A549 treated with AZD2906 at 1 μM for 4 hours (cell line): Measurements from ENCODE around the gene CYP46A1. TPM values are rescaled to one million over a fixed set of nuclear protein-coding genes. Genes with fewer than 3 reads are reported as not detected.

Source experiments
- total RNA-seq: library from RNA; stranded (reverse); fragments of 200-300 nt; extraction: Qiagen RNA extraction; gene quantifications from 5 replicates; pipeline ENCODE4 v1.2.3, GENCODE V29; 2022

CYP46A1 gene
- total RNA-seq = 0.09 to 0.20 TPM (median 0.17 TPM) in 5 replicates

DNA sequence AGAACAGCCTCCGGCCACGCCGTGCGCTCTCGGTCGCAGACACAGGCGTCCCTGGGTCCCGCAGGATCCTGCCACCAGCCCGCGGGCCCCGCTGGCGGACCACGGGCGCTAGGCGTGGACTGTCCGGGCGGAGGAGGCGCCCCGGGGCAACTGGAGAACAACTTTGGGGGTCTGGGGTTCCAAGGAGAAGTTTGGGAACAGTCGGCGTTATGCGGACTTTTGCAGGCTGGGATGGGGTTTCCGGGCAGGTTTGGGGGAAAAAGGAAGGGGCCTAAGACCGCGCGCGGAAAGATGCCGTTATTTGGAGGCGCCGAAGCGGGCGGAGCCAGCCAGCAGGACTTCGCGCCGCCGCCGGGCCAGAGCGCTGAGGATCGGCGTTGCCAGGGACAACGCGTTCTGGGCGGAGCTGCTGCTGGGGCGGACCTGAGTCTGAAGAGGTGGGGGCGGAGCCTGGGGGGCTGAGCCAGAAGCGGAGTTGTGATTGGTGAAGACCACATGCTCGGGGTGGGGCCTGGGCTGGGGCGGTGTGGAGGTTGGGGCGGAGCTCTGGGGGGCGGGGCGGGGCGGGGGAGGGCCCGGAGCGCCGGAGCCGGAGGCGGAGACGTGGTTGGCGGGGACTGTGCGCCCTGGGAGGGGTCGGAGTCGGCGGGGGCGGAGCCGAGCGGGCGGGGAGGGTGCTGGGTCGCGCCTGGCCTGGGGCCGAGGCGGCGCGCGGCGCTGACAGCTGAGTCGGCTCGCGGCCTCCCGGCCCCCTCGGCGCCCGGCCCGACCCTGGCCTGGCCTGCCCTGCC is at the start of gene CYP46A1:
CYP46A1 (plus strand) TSS at position 680 of the 791 bp plus-strand sequence. CDS start 120 bp downstream, outside the sequence.

DNA sequence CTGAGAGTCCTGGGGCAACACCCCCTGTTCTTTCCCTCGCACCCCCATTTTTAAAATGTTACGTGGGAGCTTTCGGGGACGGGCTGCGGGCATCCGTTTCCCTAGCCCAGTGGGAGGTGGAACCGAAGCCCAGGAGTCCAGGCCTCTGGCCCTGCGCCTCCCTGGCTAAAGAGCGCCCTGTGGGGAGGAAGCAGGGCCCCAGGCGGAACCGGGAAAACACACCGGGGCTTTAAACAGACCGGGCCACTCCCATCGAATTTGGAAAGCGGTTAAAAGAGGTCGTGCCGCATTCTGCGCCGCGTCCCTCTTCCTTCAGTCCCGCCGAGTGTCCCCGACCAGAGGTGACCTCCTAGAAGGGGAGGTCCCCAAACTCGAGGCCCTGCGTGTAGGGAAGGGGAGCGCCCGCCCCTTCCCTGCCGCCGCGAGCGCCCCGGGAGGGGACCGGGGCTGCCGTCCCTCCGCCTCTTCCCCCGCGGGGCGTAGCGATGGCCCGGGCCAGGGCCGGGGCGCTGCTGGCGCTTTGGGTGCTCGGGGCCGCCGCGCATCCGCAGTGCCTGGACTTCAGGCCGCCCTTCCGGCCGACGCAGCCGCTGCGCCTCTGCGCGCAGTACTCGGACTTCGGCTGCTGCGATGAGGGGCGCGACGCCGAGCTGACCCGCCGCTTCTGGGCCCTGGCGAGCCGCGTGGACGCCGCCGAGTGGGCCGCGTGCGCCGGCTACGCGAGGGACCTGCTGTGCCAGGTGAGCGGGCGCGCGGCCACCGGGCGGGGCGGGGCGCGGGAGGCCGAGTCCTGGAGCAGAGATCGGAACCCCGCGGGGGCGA is 39.2 kb upstream of the CYP46A1 start, which contains the start of gene HHIPL1:
HHIPL1 (plus strand) TSS at position 407 of the 822 bp plus-strand sequence; CDS start at position 486, 79 bp downstream.

Other genes starting within 250 kb of the CYP46A1 start
- gene SETD3, start 203.4 kb upstream of the CYP46A1 start, total RNA-seq = 40.5 to 53.2 TPM (median 45.1 TPM) in 5 replicates
- gene CCNK, start 202.9 kb upstream of the CYP46A1 start, total RNA-seq = 46.4 to 57.9 TPM (median 48.2 TPM) in 5 replicates
- 33.6 to 37.2 TPM (median 36.7 TPM) in 5 replicates for gene CCDC85C, start 80.1 kb upstream of the CYP46A1 start, total RNA-seq
- 0.21 to 0.28 TPM (median 0.24 TPM) in 5 replicates for gene HHIPL1, start 39.2 kb upstream of the CYP46A1 start, total RNA-seq
- gene EML1, start 109.1 kb downstream of the CYP46A1 start, total RNA-seq = 29.0 to 37.7 TPM (median 33.4 TPM) in 5 replicates